BJ (cell line): ENCODE results near the gene ATG7. TPM values are rescaled to one million over a fixed set of nuclear protein-coding genes. Genes with fewer than 3 reads are reported as not detected.

Source experiments
- CTCF ChIA-PET: fragments of 350-600 bp; formaldehyde crosslinking; extraction: SDS; loops from one replicate; lab custom pipeline; 2021; ENCODE audit warnings: antibody characterized with exemption, inconsistent platforms; lab: Yijun Ruan, JAX
- POLR2A ChIA-PET: fragments of 300-600 bp; sonication (Branson Sonifier 250); formaldehyde crosslinking; extraction: SDS; loops from one replicate; lab custom pipeline; 2021; ENCODE audit warnings: antibody characterized with exemption; lab: Charles Lee
- DNase-seq: peaks from one replicate; pipeline ENCODE4 v3.0.0-alpha.2; 2011; ENCODE audit warnings: low read depth
- H3K27me3 ChIP-seq: 2 replicates; pipeline ENCODE4 v1.6.0; 2011; ENCODE audit warnings: low read length; ENCODE audit not compliant: control insufficient read depth, insufficient read depth
- H3K36me3 ChIP-seq: 2 replicates; pipeline ENCODE4 v1.5.1; 2011; ENCODE audit warnings: low read length; ENCODE audit not compliant: control insufficient read depth, insufficient read depth
- H3K4me3 ChIP-seq: 2 replicates; pipeline ENCODE4 v1.5.1; 2011; ENCODE audit warnings: low read depth, mild to moderate bottlenecking, control low read depth, low read length
- polyA plus RNA-seq: library from polyadenylated mRNA; depleted of rRNA; stranded (reverse); fragments of >200 nt; gene quantifications from 2 replicates; pipeline ENCODE4 v1.2.3, GENCODE V29; 2011
- TF ChIP-seq, protein P1 (sequence below): IDR thresholded peaks from 2 replicates; pipeline ENCODE4 v1.5.1; 2011; ENCODE audit warnings: low read depth, mild to moderate bottlenecking, control low read depth, inconsistent platforms, low read length, moderate library complexity; ENCODE audit not compliant: insufficient read depth

ATG7 gene
- polyA plus RNA-seq, 1 experiment = 26.2 TPM

DNA sequence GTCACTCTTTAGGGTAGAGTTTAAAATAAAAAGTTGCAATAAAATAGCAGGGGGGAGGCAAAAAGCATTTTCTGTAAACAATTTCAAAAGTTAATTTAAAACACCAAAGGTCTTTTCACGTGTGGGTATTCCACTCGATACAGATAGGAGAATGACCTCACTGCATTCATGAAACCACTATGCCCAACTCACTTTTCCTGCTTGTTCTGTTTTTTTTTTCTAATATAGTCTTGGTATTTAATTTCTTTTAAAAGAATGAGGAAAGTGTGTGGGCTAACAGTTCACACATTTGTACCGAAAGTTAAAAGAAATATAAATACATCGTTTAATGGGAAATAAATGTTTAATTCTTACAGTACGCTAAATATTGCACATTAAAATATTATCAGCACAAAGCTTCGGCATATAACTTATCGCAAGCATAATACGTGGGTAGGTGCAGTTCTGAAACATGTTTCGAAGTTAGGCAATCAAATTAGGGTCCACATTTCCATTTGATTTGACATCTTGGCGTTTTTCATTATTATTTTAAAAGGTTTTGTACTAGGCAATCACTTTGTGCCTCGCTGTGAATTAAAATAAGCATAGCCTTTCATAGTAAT is 330.1 kb downstream of the ATG7 start:
- ChIA-PET POLR2A (no interaction called here), CTCF (no interaction called here)

DNA sequence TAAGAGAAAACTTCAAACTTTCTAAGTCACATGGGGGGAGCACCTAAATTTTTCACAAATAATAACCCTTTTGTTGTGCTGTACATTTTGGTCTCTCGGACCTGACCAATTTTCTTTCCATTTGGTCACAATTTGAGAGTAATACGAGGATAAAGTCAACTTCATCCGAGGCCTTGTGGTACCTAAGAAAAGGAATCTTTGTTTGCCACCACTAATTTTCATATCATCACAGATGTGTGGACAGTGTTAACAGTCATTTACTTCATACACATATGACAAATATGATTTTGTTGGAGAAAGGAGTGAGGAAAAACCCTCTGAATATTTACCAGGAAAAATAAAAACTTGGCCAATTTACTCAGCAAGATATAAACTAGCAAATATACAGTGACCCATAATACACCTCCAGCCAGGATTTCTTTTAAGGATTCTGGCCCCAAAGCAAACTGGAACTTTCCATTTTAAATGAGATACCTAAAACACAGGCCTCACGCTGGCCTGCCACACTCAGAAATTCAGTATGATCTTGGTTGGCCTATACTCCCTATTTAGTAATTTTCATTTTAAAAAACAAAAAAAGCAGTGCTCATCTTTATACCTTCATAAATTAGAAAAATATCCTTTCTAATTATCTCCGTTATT is 330.8 kb downstream of the ATG7 start:
- ChIA-PET CTCF (interaction anchor here (0.7 kb wide), 1 partner anchor 52 kb away, joined by 3 read pairs; no protein-coding TSS in a partner anchor), POLR2A (no interaction called here)
- TF ChIP-seq, protein P1, sequence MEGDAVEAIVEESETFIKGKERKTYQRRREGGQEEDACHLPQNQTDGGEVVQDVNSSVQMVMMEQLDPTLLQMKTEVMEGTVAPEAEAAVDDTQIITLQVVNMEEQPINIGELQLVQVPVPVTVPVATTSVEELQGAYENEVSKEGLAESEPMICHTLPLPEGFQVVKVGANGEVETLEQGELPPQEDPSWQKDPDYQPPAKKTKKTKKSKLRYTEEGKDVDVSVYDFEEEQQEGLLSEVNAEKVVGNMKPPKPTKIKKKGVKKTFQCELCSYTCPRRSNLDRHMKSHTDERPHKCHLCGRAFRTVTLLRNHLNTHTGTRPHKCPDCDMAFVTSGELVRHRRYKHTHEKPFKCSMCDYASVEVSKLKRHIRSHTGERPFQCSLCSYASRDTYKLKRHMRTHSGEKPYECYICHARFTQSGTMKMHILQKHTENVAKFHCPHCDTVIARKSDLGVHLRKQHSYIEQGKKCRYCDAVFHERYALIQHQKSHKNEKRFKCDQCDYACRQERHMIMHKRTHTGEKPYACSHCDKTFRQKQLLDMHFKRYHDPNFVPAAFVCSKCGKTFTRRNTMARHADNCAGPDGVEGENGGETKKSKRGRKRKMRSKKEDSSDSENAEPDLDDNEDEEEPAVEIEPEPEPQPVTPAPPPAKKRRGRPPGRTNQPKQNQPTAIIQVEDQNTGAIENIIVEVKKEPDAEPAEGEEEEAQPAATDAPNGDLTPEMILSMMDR = no peak
- Histone ChIP-seq H3K36me3 (peaks cover 2% of the 10 kb centered on the region; the same call in 1 of the 2 replicates), H3K4me3 (no peak overlapping the region), H3K27me3 (no peaks in the 10 kb centered on the region)
- DNase-seq = no peak

More for the DNA sequence above, 330.1 kb downstream of the ATG7 start:
- H3K27me3 ChIP-seq = no peaks in the 10 kb centered on the region
- TF ChIP-seq, protein P1 = no peak
- no peak overlapping the region for H3K4me3 ChIP-seq
- peaks cover 2% of the 10 kb centered on the region; the same call in 1 of the 2 replicates for H3K36me3 ChIP-seq
- no peak for DNase-seq

DNA sequence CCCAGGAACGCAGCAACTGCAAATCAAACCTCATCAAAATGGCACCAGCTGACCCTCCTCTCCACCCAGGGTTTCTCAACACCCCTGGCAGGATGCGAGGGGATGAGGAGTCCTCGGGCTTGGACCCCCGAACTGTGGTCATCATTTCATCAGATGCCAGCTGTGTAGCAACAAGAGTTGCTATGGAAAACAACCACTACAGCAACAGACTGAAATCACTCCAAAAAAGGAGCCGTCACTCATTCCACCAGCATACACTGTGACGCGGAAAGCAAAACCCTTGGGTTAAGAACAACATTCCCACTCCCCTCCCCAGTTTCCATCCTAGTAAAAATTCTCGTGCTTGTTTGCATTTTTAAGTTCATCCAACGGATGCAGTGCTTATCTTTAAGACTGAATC is 331.4 kb downstream of the ATG7 start:
- TF ChIP-seq, protein P1 = no peak
- ChIA-PET CTCF (interaction anchor here (0.7 kb wide), 1 partner anchor 53 kb away, joined by 3 read pairs; no protein-coding TSS in a partner anchor), POLR2A (no interaction called here)
- Histone ChIP-seq H3K27me3 (no peaks in the 10 kb centered on the region), H3K36me3 (peaks cover 2% of the 10 kb centered on the region; the same call in 1 of the 2 replicates), H3K4me3 (no peak overlapping the region)
- DNase-seq = peak; percentile 72

DNA sequence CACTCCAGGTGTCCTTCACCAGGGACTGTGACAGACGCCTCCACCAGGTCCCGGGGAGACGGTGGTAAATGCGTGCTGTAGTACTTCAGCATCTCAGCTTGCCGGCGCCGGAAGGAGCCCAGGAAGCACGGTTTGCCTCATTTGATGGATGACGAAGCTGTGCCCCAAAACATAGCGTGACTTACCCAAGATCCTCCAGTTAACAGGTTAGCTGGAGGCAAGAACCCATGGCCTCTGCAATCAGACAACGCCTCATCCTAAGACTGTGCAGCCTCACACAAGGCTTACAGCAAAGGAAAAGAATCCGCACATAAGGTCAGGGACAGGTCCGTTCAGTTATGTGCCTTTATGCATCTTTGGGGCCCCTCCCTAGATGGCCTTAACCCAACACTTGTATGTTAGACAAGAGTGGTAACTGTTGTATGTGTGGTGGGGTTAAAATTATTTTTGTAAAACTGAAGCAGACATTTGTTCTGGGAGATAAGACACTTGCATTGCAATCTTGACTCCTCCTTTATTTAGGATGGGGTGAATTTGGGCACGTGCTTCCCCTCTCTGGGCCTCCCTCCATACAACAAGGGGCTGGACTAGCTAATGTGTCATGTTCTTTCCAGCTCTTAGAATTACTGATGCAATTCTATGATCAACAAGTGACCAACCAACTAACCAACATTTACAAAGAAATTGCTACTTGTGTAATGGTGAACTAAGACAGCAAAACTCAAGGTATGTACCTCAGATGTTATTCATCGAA is 332.1 kb downstream of the ATG7 start:
- Histone ChIP-seq H3K36me3 (peaks cover 2% of the 10 kb centered on the region; the same call in 1 of the 2 replicates), H3K27me3 (no peaks in the 10 kb centered on the region), H3K4me3 (no peak overlapping the region)
- no peak for DNase-seq
- TF ChIP-seq, protein P1 = no peak
- ChIA-PET POLR2A (no interaction called here), CTCF (no interaction called here)

DNA sequence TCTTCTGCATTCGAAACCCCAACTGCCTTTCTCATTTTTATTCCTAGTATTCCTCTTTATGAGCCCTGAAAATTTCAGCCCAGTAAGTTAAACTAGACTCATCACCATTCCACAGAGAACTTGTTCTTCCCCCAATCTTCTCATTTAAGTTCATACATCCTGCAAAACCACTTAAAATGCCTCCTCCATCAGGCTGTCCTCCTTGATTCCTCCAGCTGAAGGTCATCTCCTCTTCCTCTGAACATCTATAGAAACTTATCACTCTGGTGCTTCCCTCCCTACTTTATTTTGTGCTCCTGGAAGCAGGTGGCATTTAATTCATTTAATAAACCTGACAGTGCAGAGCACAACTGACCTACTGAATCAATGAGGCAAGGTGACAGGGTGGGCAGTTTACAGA is 333.2 kb downstream of the ATG7 start:
- peaks cover 2% of the 10 kb centered on the region; the same call in 1 of the 2 replicates for H3K36me3 ChIP-seq
- CTCF ChIA-PET = interaction anchor here (1.5 kb wide), 1 partner anchor 12 kb away, joined by 4 read pairs; no protein-coding TSS in a partner anchor
- no peak for DNase-seq
- TF ChIP-seq, protein P1 = no peak
- POLR2A ChIA-PET = no interaction called here
- H3K4me3 ChIP-seq = no peak overlapping the region
- H3K27me3 ChIP-seq = no peaks in the 10 kb centered on the region
